Caco-2 (cell line): ENCODE measurements around the gene PNPLA7. TPM values are rescaled to one million over a fixed set of nuclear protein-coding genes. Genes with fewer than 3 reads are reported as not detected.

Experiments used
- BruUV-seq: library from RNA; stranded (reverse); fragments of 400-500 nt; replicated peaks from 2 replicates; lab custom pipeline; 2021; lab: Mats Ljungman, UMichigan
- CTCF ChIA-PET: fragments of 300-600 bp; sonication (Branson Sonifier 250); formaldehyde crosslinking; loops from one replicate; lab custom pipeline; 2022; ENCODE audit warnings: antibody characterized with exemption; lab: Charles Lee
- POLR2A ChIA-PET: fragments of 300-600 bp; sonication (Branson Sonifier 250); formaldehyde crosslinking; loops from one replicate; lab custom pipeline; 2022; ENCODE audit warnings: antibody characterized with exemption; lab: Charles Lee
- DNase-seq, 2 experiments: peaks; one replicate each; pipeline versions ENCODE4 v3.0.0 to v3.0.0-alpha.2; 2020 to 2022
- H3K27me3 ChIP-seq: replicated peaks from 2 replicates; pipeline ENCODE4 v1.6.0; 2011; ENCODE audit warnings: low read length; ENCODE audit not compliant: control insufficient read depth, insufficient read depth
- H3K36me3 ChIP-seq: 2 replicates; pipeline ENCODE4 v1.5.1; 2011; ENCODE audit warnings: low read length; ENCODE audit not compliant: control insufficient read depth, insufficient read depth
- H3K4me1 ChIP-seq: fragments of 250-450 bp; sonication (Bioruptor Pico); 2 replicates; pipeline ENCODE4 v1.5.1; 2020; ENCODE audit warnings: mild to moderate bottlenecking
- H3K4me3 ChIP-seq: 2 replicates; pipeline ENCODE4 v1.5.1; 2011; ENCODE audit warnings: low read depth, mild to moderate bottlenecking, control low read depth, low read length
- H3K9me3 ChIP-seq: fragments of 250-450 bp; sonication (Bioruptor Pico); 2 replicates; pipeline ENCODE4 v1.5.1; 2020; ENCODE audit warnings: mild to moderate bottlenecking, moderate library complexity
- H3K27ac Mint-ChIP-seq: one replicate; pipeline ENCODE4 v1.8.0; 2022; ENCODE audit warnings: mixed read lengths; ENCODE audit not compliant: unreplicated experiment
- H3K27me3 Mint-ChIP-seq: one replicate; pipeline ENCODE4 v1.8.0; 2022; ENCODE audit warnings: mixed read lengths; ENCODE audit not compliant: insufficient read depth, unreplicated experiment
- H3K36me3 Mint-ChIP-seq: one replicate; pipeline ENCODE4 v1.8.0; 2022; ENCODE audit warnings: mild to moderate bottlenecking, mixed read lengths; ENCODE audit not compliant: insufficient read depth, unreplicated experiment
- H3K4me1 Mint-ChIP-seq: one replicate; pipeline ENCODE4 v1.8.0; 2022; ENCODE audit warnings: low read depth, mixed read lengths; ENCODE audit not compliant: unreplicated experiment
- H3K4me3 Mint-ChIP-seq: one replicate; pipeline ENCODE4 v1.8.0; 2022; ENCODE audit warnings: mild to moderate bottlenecking, moderate library complexity, mixed read lengths; ENCODE audit not compliant: unreplicated experiment
- H3K9me3 Mint-ChIP-seq: one replicate; pipeline ENCODE4 v1.8.0; 2022; ENCODE audit warnings: mixed read lengths; ENCODE audit not compliant: unreplicated experiment
- intact Hi-C: fragments of 100-400 bp; cut with micrococcal nuclease; formaldehyde crosslinking; loops from one replicate; pipeline ENCODE4 v1.10.0; 2022; ENCODE audit not compliant: unreplicated experiment
- total RNA-seq: library from RNA; stranded (reverse); gene quantifications from 2 replicates; pipeline ENCODE4 v1.2.3, GENCODE V29; 2022
- TF ChIP-seq, protein P1 (sequence below), 2 experiments: fragments of 200-600 bp in 1 of 2; IDR thresholded peaks; 1 replicate in 1 of 2; 2 replicates in 1 of 2; pipeline versions ENCODE4 v1.5.1 to v1.8.0; 2011 to 2022; ENCODE audit warnings: antibody characterized with exemption in 1 of 2, control low read depth in 1 of 2, inconsistent platforms in 1 of 2, low read depth in 1 of 2, low read length in 1 of 2, mild to moderate bottlenecking in 1 of 2, moderate library complexity in 1 of 2; ENCODE audit not compliant: insufficient read depth in 1 of 2, severe bottlenecking in 1 of 2, unreplicated experiment in 1 of 2

PNPLA7 gene
- total RNA-seq, 1 experiment from 2014 or later: 1.8 TPM

GRCh38 chr9:137543237-137543963 is 6.8 kb downstream of the PNPLA7 start:
- no peaks in the 10 kb centered on the region for H3K9me3 ChIP-seq
- TF ChIP-seq, protein P1, sequence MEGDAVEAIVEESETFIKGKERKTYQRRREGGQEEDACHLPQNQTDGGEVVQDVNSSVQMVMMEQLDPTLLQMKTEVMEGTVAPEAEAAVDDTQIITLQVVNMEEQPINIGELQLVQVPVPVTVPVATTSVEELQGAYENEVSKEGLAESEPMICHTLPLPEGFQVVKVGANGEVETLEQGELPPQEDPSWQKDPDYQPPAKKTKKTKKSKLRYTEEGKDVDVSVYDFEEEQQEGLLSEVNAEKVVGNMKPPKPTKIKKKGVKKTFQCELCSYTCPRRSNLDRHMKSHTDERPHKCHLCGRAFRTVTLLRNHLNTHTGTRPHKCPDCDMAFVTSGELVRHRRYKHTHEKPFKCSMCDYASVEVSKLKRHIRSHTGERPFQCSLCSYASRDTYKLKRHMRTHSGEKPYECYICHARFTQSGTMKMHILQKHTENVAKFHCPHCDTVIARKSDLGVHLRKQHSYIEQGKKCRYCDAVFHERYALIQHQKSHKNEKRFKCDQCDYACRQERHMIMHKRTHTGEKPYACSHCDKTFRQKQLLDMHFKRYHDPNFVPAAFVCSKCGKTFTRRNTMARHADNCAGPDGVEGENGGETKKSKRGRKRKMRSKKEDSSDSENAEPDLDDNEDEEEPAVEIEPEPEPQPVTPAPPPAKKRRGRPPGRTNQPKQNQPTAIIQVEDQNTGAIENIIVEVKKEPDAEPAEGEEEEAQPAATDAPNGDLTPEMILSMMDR (IDR thresholded peaks at IDR 0.05; ENCODE audit: insufficient read depth in 1 of 2, low read depth in 1 of 2, low read length in 1 of 2, severe bottlenecking in 1 of 2, unreplicated experiment in 1 of 2): no peak
- DNase-seq: no peak
- POLR2A ChIA-PET: no interaction called here
- no peak overlapping the region for H3K4me3 Mint-ChIP-seq
- no peak overlapping the region for H3K4me3 ChIP-seq
- intact Hi-C loops: no loop called here
- H3K4me1 Mint-ChIP-seq: no peaks in the 10 kb centered on the region
- no peaks in the 10 kb centered on the region for H3K27me3 ChIP-seq
- H3K9me3 Mint-ChIP-seq: peaks cover 10% of the 10 kb centered on the region
- no peaks in the 10 kb centered on the region for H3K36me3 Mint-ChIP-seq
- no peaks in the 10 kb centered on the region for H3K36me3 ChIP-seq
- no peaks in the 10 kb centered on the region for H3K27me3 Mint-ChIP-seq
- H3K4me1 ChIP-seq: no peaks in the 10 kb centered on the region
- H3K27ac Mint-ChIP-seq: no peak overlapping the region
- CTCF ChIA-PET: no interaction called here
- no TSS peak for BruUV-seq

- Mint-ChIP-seq H3K4me1 (no peaks in the 10 kb centered on the region), H3K9me3 (peaks cover 10% of the 10 kb centered on the region), H3K27ac (no peak overlapping the region), H3K4me3 (no peak overlapping the region), H3K36me3 (no peaks in the 10 kb centered on the region), H3K27me3 (no peaks in the 10 kb centered on the region)
- Histone ChIP-seq H3K36me3 (no peaks in the 10 kb centered on the region), H3K27me3 (no peaks in the 10 kb centered on the region), H3K4me1 (no peaks in the 10 kb centered on the region), H3K4me3 (no peak overlapping the region), H3K9me3 (no peaks in the 10 kb centered on the region)
- POLR2A ChIA-PET: no interaction called here
- TF ChIP-seq, protein P1 (IDR thresholded peaks at IDR 0.05; ENCODE audit: insufficient read depth in 1 of 2, low read depth in 1 of 2, low read length in 1 of 2, severe bottlenecking in 1 of 2, unreplicated experiment in 1 of 2): no peak
- DNase-seq: no peak
- no TSS peak for BruUV-seq
- CTCF ChIA-PET: no interaction called here
- intact Hi-C loops: no loop called here
Measured at GRCh38 chr9:137542486-137542885, 7.7 kb downstream of the PNPLA7 start.

GRCh38 chr9:137540536-137540935 is 9.7 kb downstream of the PNPLA7 start:
- POLR2A ChIA-PET: no interaction called here
- BruUV-seq: no TSS peak
- Mint-ChIP-seq H3K9me3 (no peaks in the 10 kb centered on the region), H3K27ac (no peak overlapping the region), H3K4me3 (no peak overlapping the region), H3K27me3 (no peaks in the 10 kb centered on the region), H3K36me3 (no peaks in the 10 kb centered on the region), H3K4me1 (no peaks in the 10 kb centered on the region)
- Histone ChIP-seq H3K36me3 (no peaks in the 10 kb centered on the region), H3K4me3 (no peak overlapping the region), H3K4me1 (no peaks in the 10 kb centered on the region), H3K27me3 (no peaks in the 10 kb centered on the region), H3K9me3 (no peaks in the 10 kb centered on the region)
- TF ChIP-seq, protein P1 (IDR thresholded peaks at IDR 0.05; ENCODE audit: insufficient read depth in 1 of 2, low read depth in 1 of 2, low read length in 1 of 2, severe bottlenecking in 1 of 2, unreplicated experiment in 1 of 2): no peak
- no peak for DNase-seq
- CTCF ChIA-PET: no interaction called here
- intact Hi-C loops: no loop called here
